Glomerular visceral epithelial cell (primary cell): Measurements from ENCODE around the gene LARP6.
A peak's percentile ranks its signal among the peaks of the same experiment; 100 is the strongest.

Experiments
- DNase-seq: peaks from one replicate; pipeline ENCODE4 v3.0.0-alpha.2; 2016; ENCODE audit errors: extremely low spot score

The LARP6 gene

DNA sequence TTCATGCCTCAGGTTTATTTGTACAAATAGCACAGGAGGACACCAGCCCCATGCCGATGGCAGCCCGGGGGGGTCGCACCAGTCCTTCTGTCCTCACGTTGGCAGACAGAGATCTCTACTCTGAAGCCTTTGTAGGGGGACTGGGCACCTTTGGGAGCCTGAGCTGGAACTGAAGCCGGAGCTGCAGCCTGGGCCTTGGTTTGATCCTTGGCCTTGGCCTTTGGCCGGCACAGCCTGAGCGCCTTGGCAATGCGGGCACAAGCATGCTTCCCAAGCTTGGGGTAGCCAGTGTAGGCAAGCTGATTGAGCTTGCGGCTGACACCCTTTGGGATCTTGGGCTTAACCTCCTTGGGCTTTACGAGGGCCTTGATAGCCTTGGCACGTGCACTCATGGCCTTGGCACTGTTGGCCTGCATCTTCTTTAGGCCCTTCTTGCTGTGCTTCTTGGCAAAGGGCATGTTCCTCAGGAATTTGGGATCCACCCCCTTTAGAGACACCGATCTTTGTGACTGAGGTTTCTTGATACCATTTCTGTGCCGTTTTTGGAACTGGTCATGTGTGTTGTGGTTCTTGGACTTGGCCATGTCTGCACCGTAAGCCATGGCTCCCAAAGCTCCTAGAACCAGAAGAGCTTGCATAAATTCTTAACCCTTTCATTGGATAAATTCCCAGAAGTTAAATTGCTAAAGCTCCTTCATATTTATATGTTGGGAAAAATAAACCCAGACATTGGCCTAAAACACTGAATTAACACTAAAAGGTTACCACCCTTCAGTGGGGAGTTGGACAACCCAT lies 57.2 kb downstream of the LARP6 start:
- no peak for DNase-seq

DNA sequence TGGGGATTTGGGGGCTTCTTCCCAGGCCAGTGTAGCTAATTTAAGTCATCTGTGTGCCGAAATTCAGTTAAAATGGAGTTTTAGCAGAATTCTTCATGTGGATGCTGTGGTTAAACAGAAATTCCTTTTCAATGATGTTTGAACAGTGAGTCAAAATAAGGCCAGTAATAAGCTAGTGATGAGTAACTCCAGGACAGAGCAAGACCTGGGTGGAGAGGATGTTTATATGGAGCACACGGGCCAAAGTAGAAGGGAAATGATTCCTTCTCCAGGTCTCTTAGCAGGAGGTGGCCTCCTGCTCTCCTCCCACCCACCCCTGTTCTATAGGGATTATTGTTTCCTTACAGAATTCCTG lies 58.7 kb downstream of the LARP6 start:
- DNase-seq: peak; percentile 93

DNA sequence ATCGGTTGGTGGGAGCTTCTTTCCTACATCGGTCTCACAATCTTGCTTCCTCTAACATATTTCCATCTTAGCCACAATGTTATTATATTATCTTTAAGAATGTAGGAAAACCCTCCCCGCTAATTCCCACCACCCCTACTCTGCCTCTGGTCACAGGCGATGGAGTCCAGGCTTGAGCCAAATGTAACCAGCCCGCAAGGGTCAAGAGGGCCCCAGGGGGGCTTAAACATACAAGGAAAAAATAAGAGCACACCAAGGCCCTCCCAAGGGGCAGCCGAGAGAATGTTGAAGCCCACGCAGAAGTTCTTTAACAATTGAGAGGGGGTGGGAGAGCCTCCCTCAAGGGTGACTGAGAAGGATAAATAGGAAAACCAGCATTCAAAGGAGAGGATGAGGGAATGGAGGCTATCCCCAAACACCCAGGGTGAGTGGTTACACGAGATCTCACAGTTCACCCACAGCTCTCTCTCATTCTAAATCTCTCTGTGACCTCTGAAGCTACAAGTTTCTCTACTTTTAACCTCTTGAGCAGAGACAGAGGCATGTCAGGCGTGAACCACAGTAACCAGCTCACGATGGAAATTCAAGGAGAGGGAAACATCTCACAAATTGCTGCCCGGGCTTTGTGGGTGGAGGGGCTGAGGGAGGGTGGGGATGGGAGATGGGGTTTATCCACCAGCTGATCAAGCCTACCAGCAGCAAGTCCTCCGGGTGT lies 59.2 kb downstream of the LARP6 start:
- DNase-seq: peak; percentile 74

DNA sequence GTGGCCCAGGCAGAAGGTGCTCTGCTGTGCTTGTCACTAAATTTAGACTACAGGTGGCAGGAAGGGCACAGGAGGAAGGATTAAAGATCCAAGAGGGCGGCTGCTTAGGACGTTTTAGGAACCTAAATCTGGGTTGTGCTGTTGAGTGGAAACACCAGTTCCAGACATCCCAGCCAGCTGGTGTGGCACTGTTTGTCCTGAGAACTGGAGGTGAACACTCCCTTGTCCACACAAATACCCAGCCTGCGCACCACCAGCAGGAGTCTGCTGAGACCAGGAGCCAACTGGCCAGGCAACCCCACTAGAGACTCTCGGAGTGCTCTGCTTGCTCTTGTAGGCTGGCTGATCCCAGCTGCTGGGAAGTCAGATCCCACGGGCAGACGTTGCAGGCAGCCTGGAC lies 60.3 kb downstream of the LARP6 start:
- no peak for DNase-seq

DNA sequence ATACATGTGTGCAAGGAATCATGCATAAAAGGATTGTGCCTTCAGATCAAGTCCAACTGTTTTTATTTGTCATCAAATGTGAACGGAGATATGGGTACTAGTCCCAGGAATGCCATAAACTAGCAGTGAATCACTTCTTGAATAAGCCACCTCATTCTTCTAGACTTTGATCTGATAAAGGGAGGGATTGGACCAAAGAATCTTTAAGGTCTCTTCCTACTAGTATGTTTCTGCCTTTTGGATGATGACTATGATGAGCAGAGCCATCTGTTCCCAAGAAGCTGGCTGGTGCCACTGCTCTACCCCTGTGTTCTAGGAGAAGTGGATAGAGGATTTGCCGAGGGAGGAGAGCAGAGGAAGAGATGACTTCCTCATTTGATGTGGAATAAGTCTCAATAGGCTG lies 61.8 kb downstream of the LARP6 start:
- peak; percentile 49 for DNase-seq

DNA sequence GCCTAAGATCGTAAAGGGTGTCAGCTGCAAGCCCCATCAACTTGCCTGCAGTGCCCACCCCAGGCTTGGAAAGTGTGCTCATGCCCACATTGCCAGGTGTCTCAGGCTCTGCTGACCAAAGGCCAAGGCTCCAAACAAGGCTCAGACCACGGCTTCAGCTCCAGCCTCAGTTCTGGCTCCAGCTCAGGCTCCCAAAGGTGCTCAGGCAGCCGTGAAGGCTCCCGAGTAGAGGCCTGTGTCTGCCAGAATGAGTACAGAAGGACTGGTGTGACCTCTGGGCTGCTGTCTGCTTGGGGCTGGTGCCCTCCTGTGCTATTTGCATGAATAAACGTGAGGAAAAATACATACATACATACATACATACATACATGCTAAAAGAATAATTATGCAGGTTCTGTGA lies 62.7 kb downstream of the LARP6 start:
- DNase-seq: no peak

DNA sequence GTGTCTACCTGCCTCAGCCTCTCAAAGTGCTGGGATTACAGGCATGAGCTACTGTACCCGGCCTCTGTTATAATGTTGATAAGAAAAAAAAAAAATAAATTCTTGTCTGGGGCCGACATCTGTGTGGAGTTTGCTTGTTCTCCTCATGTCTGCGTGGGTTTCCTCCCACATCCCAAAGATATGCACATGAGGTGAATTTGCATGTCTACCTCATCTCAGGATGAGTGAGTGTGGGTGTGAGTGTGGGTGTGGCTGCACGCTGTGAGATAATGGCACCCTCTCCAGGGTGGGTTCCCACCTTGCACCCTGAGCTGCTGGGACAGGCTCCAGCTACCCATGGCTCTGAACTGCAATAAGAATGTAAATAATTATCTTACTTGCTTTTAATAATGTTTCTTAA lies 64.7 kb downstream of the LARP6 start:
- DNase-seq: no peak

DNA sequence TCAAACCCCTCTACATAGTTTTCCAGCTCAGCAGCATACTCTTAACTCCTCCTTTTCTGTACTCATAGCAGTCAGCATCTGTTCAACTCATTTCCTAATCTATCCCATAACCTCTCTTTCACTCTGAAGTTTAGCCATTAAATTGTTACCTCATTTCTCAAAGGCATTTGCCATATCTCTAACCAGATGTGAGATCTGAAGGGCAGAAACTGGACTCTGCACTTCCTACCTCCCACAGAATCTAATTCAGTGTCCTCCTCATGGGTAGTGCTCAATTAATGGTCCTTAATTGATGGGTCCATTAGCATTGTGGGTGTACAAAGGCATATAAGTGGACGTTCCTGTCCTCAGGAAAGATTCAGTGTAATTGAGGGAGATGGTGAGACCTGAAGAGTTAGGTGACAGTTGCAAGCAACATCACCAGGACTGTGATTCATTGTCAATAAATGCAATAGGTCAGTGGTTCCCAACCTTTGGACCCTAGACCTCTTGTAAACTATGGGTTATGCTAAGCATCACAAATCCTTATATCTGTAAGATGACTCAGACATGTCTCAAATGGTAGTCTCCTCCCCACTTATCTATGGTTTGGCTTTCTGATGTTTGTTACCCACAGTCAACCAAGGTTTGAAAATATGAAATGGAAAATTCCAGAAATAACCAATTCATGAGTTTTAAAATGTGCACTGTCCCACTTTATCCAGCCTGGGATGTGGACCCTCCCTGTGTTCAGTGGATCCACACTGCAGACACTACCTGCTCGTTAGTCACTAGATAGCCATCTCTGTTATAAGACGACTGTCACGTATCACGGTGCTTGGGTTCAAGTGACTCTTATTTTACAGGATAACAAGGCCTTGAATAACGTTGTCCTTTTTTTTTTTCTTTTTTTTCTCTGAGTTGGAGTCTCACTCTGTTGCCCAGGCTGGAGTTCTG lies 65.6 kb downstream of the LARP6 start:
- DNase-seq: peak; percentile 41

DNA sequence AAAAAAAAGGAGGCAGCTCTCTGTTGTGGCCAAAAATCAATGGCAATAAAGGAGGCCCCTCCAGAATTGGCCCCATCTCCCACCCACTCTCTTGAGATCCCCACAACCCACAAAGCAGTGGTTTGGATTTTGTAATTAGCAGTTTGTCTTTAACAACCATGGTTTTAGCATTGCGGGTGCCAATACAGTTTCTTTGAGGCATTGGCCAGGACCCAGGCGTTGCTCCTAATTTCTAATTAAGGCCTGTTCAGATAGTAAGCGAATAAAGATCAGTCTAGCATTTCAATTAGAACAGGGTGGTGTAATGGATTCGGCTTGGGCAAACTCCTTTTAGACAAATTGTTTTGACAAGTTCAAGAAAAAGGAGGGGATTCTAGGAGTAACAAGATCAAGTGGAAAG lies 67.0 kb downstream of the LARP6 start:
- no peak for DNase-seq

DNA sequence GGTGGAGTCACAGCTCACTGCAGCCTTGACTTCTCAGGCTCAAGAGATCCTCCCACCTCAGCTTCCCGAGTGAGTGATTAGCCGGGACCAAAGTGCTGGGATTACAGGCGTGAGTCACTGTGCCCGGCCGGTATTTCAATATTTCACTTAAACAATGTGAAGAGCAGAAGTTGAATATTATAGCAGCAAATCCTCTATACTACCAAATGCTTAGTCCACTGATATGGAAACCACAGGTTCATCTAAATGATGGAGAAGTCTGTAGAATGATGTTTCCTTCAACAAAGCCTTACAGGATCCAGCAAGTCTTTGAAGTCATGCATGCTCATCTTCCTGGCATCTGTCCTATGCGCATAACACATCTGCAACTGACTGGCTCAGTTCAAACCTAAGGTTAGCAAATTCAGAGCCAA lies 70.3 kb downstream of the LARP6 start:
- peak; percentile 82 for DNase-seq

DNA sequence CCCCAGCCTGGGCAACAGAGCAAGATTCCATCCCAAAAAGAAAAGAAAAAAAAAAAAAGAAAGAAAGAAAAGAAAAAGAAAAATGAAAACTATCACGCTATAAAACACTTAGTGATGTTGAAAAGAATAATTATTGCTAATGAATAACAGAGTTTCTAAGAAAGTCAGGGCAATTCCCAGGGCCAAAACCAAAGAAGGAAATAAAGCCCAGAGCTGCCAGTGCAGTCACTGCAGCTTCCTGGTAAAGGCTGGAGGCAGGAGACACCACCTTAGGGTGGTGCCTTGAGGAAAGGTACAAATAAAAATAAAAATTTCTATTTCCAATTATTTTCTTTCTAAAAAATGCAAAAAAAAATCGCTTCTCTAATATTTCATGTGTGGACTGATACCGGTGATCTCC lies 70.9 kb downstream of the LARP6 start:
- no peak for DNase-seq

DNA sequence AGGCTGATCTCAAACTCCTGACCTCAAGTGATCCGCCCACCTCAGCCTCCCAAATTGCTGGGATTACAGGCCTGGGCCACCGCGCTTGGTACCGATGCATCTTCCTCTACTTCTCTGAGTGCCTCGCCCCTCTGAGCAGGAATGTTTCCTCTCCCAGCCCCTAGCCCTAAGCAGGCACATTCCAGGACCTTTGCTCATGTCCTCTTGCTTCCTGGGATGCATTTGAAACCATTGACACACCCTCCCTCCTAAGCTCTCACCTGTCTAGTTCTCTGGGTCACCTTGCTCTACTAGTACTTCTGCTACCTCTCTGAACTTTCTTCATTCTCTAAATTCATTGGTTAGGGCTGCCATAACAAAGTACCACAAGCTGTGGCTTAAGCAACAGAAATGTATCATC lies 72.7 kb downstream of the LARP6 start:
- DNase-seq: no peak
